Heart left ventricle (tissue), 16 donors: Measurements from ENCODE around the gene SLA2. TPM values are rescaled to one million over a fixed set of nuclear protein-coding genes. Genes with fewer than 3 reads are reported as not detected.

Experiments used
- ATAC-seq, 4 donors: fragments of 200-7000 bp; cut with Tn5 transposase; one replicate each; pipeline ENCODE4 v1.9.1; 2020 to 2022; ENCODE audit warnings: moderate library complexity in 4 of 4, mild to moderate bottlenecking in 3 of 4, moderate number of reproducible peaks in 1 of 4
- DNase-seq, 5 donors: peaks; one replicate each; pipeline ENCODE4 v3.0.0-alpha.2; 2020
- H3K27ac ChIP-seq, 12 donors: fragments of 200-600 bp; sonication (generic) in 4 of 12; one replicate each; pipeline versions ENCODE4 v1.5.0 to v1.8.0; 2016 to 2022; ENCODE audit warnings: mild to moderate bottlenecking in 2 of 12
- H3K27me3 ChIP-seq, 9 donors: fragments of 200-600 bp; sonication (generic) in 2 of 9; one replicate each; pipeline versions ENCODE4 v1.5.1 to v1.8.0; 2016 to 2022; ENCODE audit warnings: mild to moderate bottlenecking in 3 of 9
- H3K36me3 ChIP-seq, 9 donors: fragments of 200-600 bp; sonication (generic) in 2 of 9; one replicate each; pipeline versions ENCODE4 v1.5.0 to v1.8.0; 2018 to 2022; ENCODE audit warnings: mild to moderate bottlenecking in 2 of 9
- H3K4me1 ChIP-seq, 12 donors: fragments of 200-600 bp; sonication (generic) in 4 of 12; one replicate each; pipeline versions ENCODE4 v1.5.0 to v1.8.0; 2016 to 2022; ENCODE audit warnings: mild to moderate bottlenecking in 3 of 12
- H3K4me3 ChIP-seq, 12 donors: fragments of 200-600 bp; sonication (generic) in 4 of 12; one replicate each; pipeline versions ENCODE4 v1.5.0 to v1.8.0; 2017 to 2022; ENCODE audit warnings: mild to moderate bottlenecking in 9 of 12, moderate library complexity in 4 of 12
- H3K9me3 ChIP-seq, 12 donors: fragments of 200-600 bp; sonication (generic) in 4 of 12; one replicate each; pipeline versions ENCODE4 v1.5.0 to v1.8.0; 2016 to 2022; ENCODE audit warnings: mild to moderate bottlenecking in 1 of 12
- CTCF ChIP-seq, 12 donors: fragments of 200-600 bp; sonication (generic) in 4 of 12; IDR thresholded peaks; one replicate each; pipeline versions ENCODE4 v1.5.0 to v1.8.0; 2018 to 2022; ENCODE audit warnings: antibody characterized with exemption in 12 of 12, mild to moderate bottlenecking in 5 of 12
- POLR2A ChIP-seq, 2 donors: fragments of 450-650 bp; IDR thresholded peaks; one replicate each; pipeline ENCODE4 v1.6.1; 2017; ENCODE audit warnings: antibody characterized with exemption in 2 of 2, mild to moderate bottlenecking in 2 of 2, moderate library complexity in 2 of 2
- WGBS, 4 donors: extraction: QIAGEN DNeasy Blood & Tissue Kit in 2 of 4; methylation state at CpG; one replicate each; pipeline versions ENCODE4 v1.1.5 to v1.1.7; 2013 to 2018; 5-methylcytosine and 5-hydroxymethylcytosine counted together
- intact Hi-C, 10 donors: fragments of 100-400 bp; cut with DNase I; formaldehyde crosslinking; loops; one replicate each; pipeline versions ENCODE4 v1.11.1 to v1.14.2; 2022
- polyA plus RNA-seq, 2 donors: library from polyadenylated mRNA; stranded (reverse); fragments of 200-250 nt; gene quantifications; one replicate each; pipeline ENCODE4 v1.2.3, GENCODE V29; 2013
- total RNA-seq, 9 donors: library from RNA; depleted of rRNA in 2 of 9; stranded (reverse); fragments of >200 nt in 2 of 9; fragmentation: NEBNext Ultra II Directional in 3 of 9; extraction: Animal tissue kit (Norgen Biotek cat#: 25700) in 3 of 9; gene quantifications; one replicate each; pipeline versions ENCODE4 v1.1.0 to v1.2.4, GENCODE V29; 2016 to 2023
- donor health status: ischemic (EF 13 %, LVEDD 7.1; RV severe dilation, severe dysfunction).
- donor health status: healthy with polysubstance abuse.
- donor health status: DM: no; HTN: yes; CAD: no.
- donor health status: DM: no; HTN: no; CAD: no.
- donor health status: ischemic (EF 25% LVEDD 6.9; RV normal size, moderate dysfunction).
- donor health status: ischemic (EF 25% LVEDD 5.7; RV mildly dilated, moderate dysfunction).
- donor health status: healthy.
- donor health status: DM: yes; HTN: yes; CAD: no.
- donor health status: ischemic (EF 35%, LVEDD 5.7; RV mildly dilated, moderate dysfunction).
- donor health status: nonischemic (EF 11% LVEDD 7.7; RV severe dilation, severe dysfunction).
- donor health status: DM: yes; HTN: yes; CAD: no.
- donor health status: PGD.
- donor health status: ischemic (EF 29% LVEDD 5.4; RV normal size, mild dysfunction).
- donor health status: nonischemic (EF 23%, LVEDD 6.1; RV moderate dilation, normal function).

SLA2 gene
- total and polyA plus RNA-seq, 11 donors, result 0.14 to 3.0 (median 0.36) TPM

GRCh38 chr20:36607586-36608387, 38.2 kb downstream of the SLA2 start:
- peak overlapping the region in 1 of 12 donors; percentile 96 for H3K27ac ChIP-seq
- DNase-seq, result no peak
- TF ChIP-seq POLR2A (IDR thresholded peaks at IDR 0.05) (no peak), CTCF (IDR thresholded peaks at IDR 0.05) (no peak)
- H3K4me3 ChIP-seq, result peak overlapping the region in 2 of 12 donors; percentile 93 to 99
- ATAC-seq, result no peak
- H3K4me1 ChIP-seq, result peaks cover 4 to 26% (median 20%) of the 10 kb centered on the region in 12 donors
- H3K9me3 ChIP-seq, result no peaks in the 10 kb centered on the region
- intact Hi-C loops, result loop anchor here in 4 of 10 donors (5.0 to 10.0 kb wide), 6 partner anchors 35 to 403 kb away; partner anchors contain the start of genes DSN1 (in 1 of the 4), NDRG3 (in 1 of the 4) and TGIF2 (in 1 of the 4)
- H3K36me3 ChIP-seq, result peaks cover 0 to 53% (median 50%) of the 10 kb centered on the region in 9 donors
- H3K27me3 ChIP-seq, result no peaks in the 10 kb centered on the region
- WGBS, 4 donors, result 73 to 87% (median 80%) methylated on average over 7 of the region's 7 CpGs

GRCh38 chr20:36606158-36607066, 39.6 kb downstream of the SLA2 start:
- Histone ChIP-seq H3K27me3 (no peaks in the 10 kb centered on the region), H3K36me3 (peaks cover 0 to 39% (median 36%) of the 10 kb centered on the region in 9 donors), H3K9me3 (no peaks in the 10 kb centered on the region), H3K4me1 (peaks cover 4 to 26% (median 20%) of the 10 kb centered on the region in 12 donors), H3K27ac (peak overlapping the region in 11 of 12 donors; percentile 81 to 96 (median 88)), H3K4me3 (peak overlapping the region; percentile 78 to 99 (median 93))
- WGBS, 4 donors, result 2 to 5% (median 2%) methylated on average over 31 of the region's 31 CpGs
- TF ChIP-seq CTCF (IDR thresholded peaks at IDR 0.05), result no peak
- no peak for TF ChIP-seq POLR2A (IDR thresholded peaks at IDR 0.05)
- DNase-seq, result peak in 1 of 5 donors; percentile 40
- no peak for ATAC-seq
- intact Hi-C loops, result loop anchor here in 4 of 10 donors (5.0 to 10.0 kb wide), 6 partner anchors 34 to 402 kb away; partner anchors contain the start of genes DSN1 (in 1 of the 4), NDRG3 (in 1 of the 4) and TGIF2 (in 1 of the 4)

GRCh38 chr20:36605399-36606157, 40.4 kb downstream of the SLA2 start, which contains the start of gene RAB5IF:
RAB5IF (plus strand) TSS chr20:36605779; CDS start chr20:36605952, 173 bp downstream.
- H3K27ac ChIP-seq, result peak within 1 kb of the TSS; percentile 72 to 96 (median 88)
- peak; percentile 99 to 100 (median 99) for DNase-seq
- 0 to 3% (median 0%) methylated on average over 8 to 90 of the region's 90 CpGs for WGBS, 4 donors
- no peaks in the 10 kb centered on the region for H3K9me3 ChIP-seq
- TF ChIP-seq POLR2A (IDR thresholded peaks at IDR 0.05), result peak in 1 of 2 donors; percentile 90
- TF ChIP-seq CTCF (IDR thresholded peaks at IDR 0.05), result peak; percentile 76 to 98 (median 94)
- H3K4me1 ChIP-seq, result peaks cover 4 to 34% (median 20%) of the 10 kb centered on the region in 12 donors
- H3K4me3 ChIP-seq, result peak within 1 kb of the TSS; percentile 78 to 99 (median 93)
- no peaks in the 10 kb centered on the region for H3K27me3 ChIP-seq
- peak; percentile 97 to 99 (median 98) for ATAC-seq
- peaks cover 0 to 31% (median 28%) of the 10 kb centered on the region in 9 donors for H3K36me3 ChIP-seq
- intact Hi-C loops, result loop anchor here in 8 of 10 donors (1.0 to 10.0 kb wide), 8 partner anchors 33 to 401 kb away; partner anchors contain the start of genes DSN1 (in 1 of the 8), NDRG3 (in 1 of the 8) and TGIF2 (in 1 of the 8)
